Muscle layer of colon (tissue), 2 donors: Measurements from ENCODE around the gene TMEM72.
A peak's percentile ranks its signal among the peaks of the same experiment; 100 is the strongest.

Experiments used
- H3K27ac ChIP-seq: one replicate; pipeline ENCODE4 v1.7.0; 2013; ENCODE audit warnings: low read depth, mild to moderate bottlenecking, low read length, moderate library complexity
- H3K27me3 ChIP-seq, 2 donors: one replicate each; pipeline ENCODE4 v1.7.0; 2013; ENCODE audit warnings: low read length in 2 of 2, mild to moderate bottlenecking in 2 of 2; ENCODE audit not compliant: insufficient read depth in 2 of 2, control insufficient read depth in 1 of 2
- H3K36me3 ChIP-seq: one replicate; pipeline ENCODE4 v1.7.0; 2013; ENCODE audit warnings: mild to moderate bottlenecking, low read length; ENCODE audit not compliant: insufficient read depth
- H3K4me1 ChIP-seq: one replicate; pipeline ENCODE4 v1.7.0; 2013; ENCODE audit warnings: mild to moderate bottlenecking, low read length; ENCODE audit not compliant: insufficient read depth
- H3K4me3 ChIP-seq, 2 donors: one replicate each; pipeline ENCODE4 v1.7.0; 2013; ENCODE audit warnings: low read length in 2 of 2, low read depth in 1 of 2, mild to moderate bottlenecking in 1 of 2, moderate library complexity in 1 of 2
- H3K9ac ChIP-seq: one replicate; pipeline ENCODE4 v1.7.0; 2013; ENCODE audit warnings: low read length
- H3K9me3 ChIP-seq: one replicate; pipeline ENCODE4 v1.7.0; 2013; ENCODE audit warnings: mild to moderate bottlenecking, low read length
- donor health status: abdominal sarcoma.
- donor health status: Adenocarcinoma of cecum.

Gene TMEM72

GRCh38 chr10:44929356-44930255 lies 18.5 kb downstream of the TMEM72 start:
- no peaks in the 10 kb centered on the region for H3K9me3 ChIP-seq
- H3K27ac ChIP-seq: no peak overlapping the region
- H3K4me3 ChIP-seq: no peak overlapping the region
- H3K27me3 ChIP-seq: no peaks in the 10 kb centered on the region
- H3K36me3 ChIP-seq: no peaks in the 10 kb centered on the region
- peaks cover 14% of the 10 kb centered on the region for H3K4me1 ChIP-seq
- H3K9ac ChIP-seq: no peak overlapping the region

GRCh38 chr10:44930904-44931620 lies 19.9 kb downstream of the TMEM72 start:
- Histone ChIP-seq H3K27me3 (no peaks in the 10 kb centered on the region), H3K4me3 (no peak overlapping the region), H3K36me3 (no peaks in the 10 kb centered on the region), H3K9ac (no peak overlapping the region), H3K27ac (no peak overlapping the region), H3K9me3 (no peaks in the 10 kb centered on the region), H3K4me1 (peaks cover 25% of the 10 kb centered on the region)

GRCh38 chr10:44931621-44932516 lies 20.7 kb downstream of the TMEM72 start:
- Histone ChIP-seq H3K4me3 (no peak overlapping the region), H3K27ac (no peak overlapping the region), H3K27me3 (no peaks in the 10 kb centered on the region), H3K4me1 (peaks cover 26% of the 10 kb centered on the region), H3K36me3 (no peaks in the 10 kb centered on the region), H3K9ac (no peak overlapping the region), H3K9me3 (no peaks in the 10 kb centered on the region)

GRCh38 chr10:44932517-44933450 lies 21.6 kb downstream of the TMEM72 start:
- no peak overlapping the region for H3K4me3 ChIP-seq
- H3K27me3 ChIP-seq: no peaks in the 10 kb centered on the region
- no peaks in the 10 kb centered on the region for H3K9me3 ChIP-seq
- no peak overlapping the region for H3K9ac ChIP-seq
- H3K27ac ChIP-seq: no peak overlapping the region
- peaks cover 26% of the 10 kb centered on the region for H3K4me1 ChIP-seq
- no peaks in the 10 kb centered on the region for H3K36me3 ChIP-seq

- Histone ChIP-seq H3K9ac (no peak overlapping the region), H3K4me3 (no peak overlapping the region), H3K27me3 (no peaks in the 10 kb centered on the region), H3K9me3 (no peaks in the 10 kb centered on the region), H3K4me1 (peaks cover 26% of the 10 kb centered on the region), H3K36me3 (no peaks in the 10 kb centered on the region), H3K27ac (no peak overlapping the region)
These were observed 22.5 kb downstream of the TMEM72 start for GRCh38 chr10:44933451-44934321.

GRCh38 chr10:44934416-44935200 lies 23.5 kb downstream of the TMEM72 start:
- Histone ChIP-seq H3K4me1 (peaks cover 26% of the 10 kb centered on the region), H3K9ac (no peak overlapping the region)

GRCh38 chr10:44935201-44935965 lies 24.2 kb downstream of the TMEM72 start:
- Histone ChIP-seq H3K4me3 (no peak overlapping the region), H3K4me1 (peaks cover 26% of the 10 kb centered on the region), H3K36me3 (no peaks in the 10 kb centered on the region), H3K27me3 (no peaks in the 10 kb centered on the region), H3K9ac (no peak overlapping the region), H3K9me3 (no peaks in the 10 kb centered on the region), H3K27ac (peak overlapping the region; percentile 28)

More at GRCh38 chr10:44934416-44935200, 23.5 kb downstream of the TMEM72 start:
- Histone ChIP-seq H3K27me3 (no peaks in the 10 kb centered on the region), H3K36me3 (no peaks in the 10 kb centered on the region), H3K9me3 (no peaks in the 10 kb centered on the region), H3K27ac (no peak overlapping the region), H3K4me3 (no peak overlapping the region)

- Histone ChIP-seq H3K9ac (no peak overlapping the region), H3K4me1 (peaks cover 26% of the 10 kb centered on the region), H3K36me3 (no peaks in the 10 kb centered on the region), H3K27me3 (no peaks in the 10 kb centered on the region), H3K27ac (no peak overlapping the region), H3K9me3 (no peaks in the 10 kb centered on the region), H3K4me3 (no peak overlapping the region)
These were observed 24.8 kb downstream of the TMEM72 start for GRCh38 chr10:44935966-44936295.

- H3K27ac ChIP-seq: no peak overlapping the region
- no peaks in the 10 kb centered on the region for H3K9me3 ChIP-seq
- peaks cover 26% of the 10 kb centered on the region for H3K4me1 ChIP-seq
- no peaks in the 10 kb centered on the region for H3K27me3 ChIP-seq
- H3K36me3 ChIP-seq: no peaks in the 10 kb centered on the region
- H3K4me3 ChIP-seq: no peak overlapping the region
- H3K9ac ChIP-seq: no peak overlapping the region
These were observed 25.3 kb downstream of the TMEM72 start for GRCh38 chr10:44936314-44936975.
